Measurements from ENCODE around the gene ZNF613. TPM values are rescaled to one million over a fixed set of nuclear protein-coding genes. Genes with fewer than 3 reads are reported as not detected.
A peak's percentile ranks its signal among the peaks of the same experiment; 100 is the strongest.

Gene ZNF613
- total and polyA plus RNA-seq, 2 donors (not counting 1 experiment from before 2014, with no cell fraction given), result 4.6 to 11.2 TPM

DNA sequence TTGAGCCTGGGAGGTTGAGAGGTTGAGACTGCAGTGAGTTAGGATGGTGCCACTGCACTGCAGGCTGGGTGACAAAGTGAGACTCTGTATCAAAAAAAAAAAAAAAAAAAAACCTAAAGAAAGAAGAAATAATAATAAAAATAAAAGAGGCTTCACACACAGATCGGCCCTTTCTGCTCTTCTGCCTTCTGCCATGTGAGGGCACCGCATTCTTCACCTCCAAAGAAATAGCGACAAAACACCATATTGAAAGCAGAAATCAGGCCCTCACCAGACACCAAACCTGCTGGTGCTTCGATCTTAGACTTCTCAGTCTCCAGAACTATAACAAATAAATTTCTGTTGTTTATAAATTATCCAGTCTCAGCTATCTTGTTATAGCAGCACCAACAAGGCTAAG, 25.4 kb upstream of the ZNF613 start:
- no peak overlapping the region for H3K4me2 ChIP-seq (ENCODE audit: extremely low read depth, insufficient read depth, low read length)
- H3K79me2 ChIP-seq (ENCODE audit: control insufficient read depth, insufficient read depth, low read length), result peaks cover 17% of the 10 kb centered on the region
- H3K27me3 ChIP-seq (ENCODE audit: control insufficient read depth, insufficient read depth, low read length), result no peaks in the 10 kb centered on the region
- H3K9me3 ChIP-seq (ENCODE audit: control insufficient read depth, insufficient read depth, low read depth, low read length), result no peaks in the 10 kb centered on the region
- no peak overlapping the region for H3K27ac ChIP-seq (ENCODE audit: insufficient read depth, low read length)
- no peak for DNase-seq (ENCODE audit: low read depth in 2 of 2)
- H2AFZ ChIP-seq (ENCODE audit: low read length), result no peak overlapping the region
- no peak overlapping the region for H3K9ac ChIP-seq (ENCODE audit: insufficient read depth, low read length)
- H4K20me1 ChIP-seq (ENCODE audit: control insufficient read depth, extremely low read depth, insufficient read depth, low read length), result no peaks in the 10 kb centered on the region
- TF ChIP-seq EZH2 (IDR thresholded peaks at IDR 0.05; ENCODE audit: low read length, missing control alignments), result no peak
- TF ChIP-seq, protein P1, sequence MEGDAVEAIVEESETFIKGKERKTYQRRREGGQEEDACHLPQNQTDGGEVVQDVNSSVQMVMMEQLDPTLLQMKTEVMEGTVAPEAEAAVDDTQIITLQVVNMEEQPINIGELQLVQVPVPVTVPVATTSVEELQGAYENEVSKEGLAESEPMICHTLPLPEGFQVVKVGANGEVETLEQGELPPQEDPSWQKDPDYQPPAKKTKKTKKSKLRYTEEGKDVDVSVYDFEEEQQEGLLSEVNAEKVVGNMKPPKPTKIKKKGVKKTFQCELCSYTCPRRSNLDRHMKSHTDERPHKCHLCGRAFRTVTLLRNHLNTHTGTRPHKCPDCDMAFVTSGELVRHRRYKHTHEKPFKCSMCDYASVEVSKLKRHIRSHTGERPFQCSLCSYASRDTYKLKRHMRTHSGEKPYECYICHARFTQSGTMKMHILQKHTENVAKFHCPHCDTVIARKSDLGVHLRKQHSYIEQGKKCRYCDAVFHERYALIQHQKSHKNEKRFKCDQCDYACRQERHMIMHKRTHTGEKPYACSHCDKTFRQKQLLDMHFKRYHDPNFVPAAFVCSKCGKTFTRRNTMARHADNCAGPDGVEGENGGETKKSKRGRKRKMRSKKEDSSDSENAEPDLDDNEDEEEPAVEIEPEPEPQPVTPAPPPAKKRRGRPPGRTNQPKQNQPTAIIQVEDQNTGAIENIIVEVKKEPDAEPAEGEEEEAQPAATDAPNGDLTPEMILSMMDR (conservative IDR thresholded peaks at IDR 0.05 in 1 of 2, IDR thresholded peaks at IDR 0.05 in 1 of 2; ENCODE audit: low read depth in 1 of 2, low read length in 2 of 2), result no peak
- H3K4me1 ChIP-seq (ENCODE audit: control insufficient read depth, extremely low read depth, insufficient read depth, low read length), result no peaks in the 10 kb centered on the region
- H3K36me3 ChIP-seq (ENCODE audit: control insufficient read depth, insufficient read depth, low read length), result peaks cover 4% of the 10 kb centered on the region
- no peak overlapping the region for H3K4me3 ChIP-seq (replicated peaks in 1 of 4; ENCODE audit: control extremely low read depth in 1 of 4, insufficient read depth in 1 of 4, low read depth in 3 of 4, low read length in 4 of 4)

DNA sequence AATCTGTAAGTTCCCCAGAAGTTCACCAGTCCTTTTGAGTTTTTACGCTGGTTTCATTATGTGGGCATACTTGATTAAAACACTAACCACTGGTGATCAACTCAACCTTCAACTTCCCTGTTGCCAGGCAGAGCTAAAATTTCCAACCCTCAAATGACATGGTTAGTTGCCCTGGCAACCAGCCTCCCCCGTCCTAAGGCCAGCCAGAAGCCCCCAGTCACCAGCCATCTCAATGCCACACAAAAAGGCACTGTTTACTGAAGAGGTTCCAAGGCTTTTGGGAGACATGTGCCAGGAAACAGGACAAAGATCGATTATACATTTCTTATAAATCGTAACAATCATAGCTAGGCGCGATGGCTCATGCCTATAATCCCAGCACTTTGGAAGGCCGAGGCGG, 24.1 kb upstream of the ZNF613 start:
- no peak overlapping the region for H2AFZ ChIP-seq (ENCODE audit: low read length)
- peaks cover 2% of the 10 kb centered on the region for H3K36me3 ChIP-seq (ENCODE audit: control insufficient read depth, insufficient read depth, low read length)
- TF ChIP-seq, protein P1 (conservative IDR thresholded peaks at IDR 0.05 in 1 of 2, IDR thresholded peaks at IDR 0.05 in 1 of 2; ENCODE audit: low read depth in 1 of 2, low read length in 2 of 2), result no peak
- no peak for TF ChIP-seq EZH2 (IDR thresholded peaks at IDR 0.05; ENCODE audit: low read length, missing control alignments)
- DNase-seq (ENCODE audit: low read depth in 2 of 2), result no peak
- peaks cover 2% of the 10 kb centered on the region for H3K27me3 ChIP-seq (ENCODE audit: control insufficient read depth, insufficient read depth, low read length)
- peak overlapping the region in 1 of 4 experiments; percentile 96 for H3K4me3 ChIP-seq (replicated peaks in 1 of 4; ENCODE audit: control extremely low read depth in 1 of 4, insufficient read depth in 1 of 4, low read depth in 3 of 4, low read length in 4 of 4)
- no peaks in the 10 kb centered on the region for H4K20me1 ChIP-seq (ENCODE audit: control insufficient read depth, extremely low read depth, insufficient read depth, low read length)
- H3K4me2 ChIP-seq (ENCODE audit: extremely low read depth, insufficient read depth, low read length), result no peak overlapping the region
- no peak overlapping the region for H3K27ac ChIP-seq (ENCODE audit: insufficient read depth, low read length)
- peaks cover 17% of the 10 kb centered on the region for H3K79me2 ChIP-seq (ENCODE audit: control insufficient read depth, insufficient read depth, low read length)
- no peaks in the 10 kb centered on the region for H3K4me1 ChIP-seq (ENCODE audit: control insufficient read depth, extremely low read depth, insufficient read depth, low read length)
- no peaks in the 10 kb centered on the region for H3K9me3 ChIP-seq (ENCODE audit: control insufficient read depth, insufficient read depth, low read depth, low read length)
- no peak overlapping the region for H3K9ac ChIP-seq (ENCODE audit: insufficient read depth, low read length)

DNA sequence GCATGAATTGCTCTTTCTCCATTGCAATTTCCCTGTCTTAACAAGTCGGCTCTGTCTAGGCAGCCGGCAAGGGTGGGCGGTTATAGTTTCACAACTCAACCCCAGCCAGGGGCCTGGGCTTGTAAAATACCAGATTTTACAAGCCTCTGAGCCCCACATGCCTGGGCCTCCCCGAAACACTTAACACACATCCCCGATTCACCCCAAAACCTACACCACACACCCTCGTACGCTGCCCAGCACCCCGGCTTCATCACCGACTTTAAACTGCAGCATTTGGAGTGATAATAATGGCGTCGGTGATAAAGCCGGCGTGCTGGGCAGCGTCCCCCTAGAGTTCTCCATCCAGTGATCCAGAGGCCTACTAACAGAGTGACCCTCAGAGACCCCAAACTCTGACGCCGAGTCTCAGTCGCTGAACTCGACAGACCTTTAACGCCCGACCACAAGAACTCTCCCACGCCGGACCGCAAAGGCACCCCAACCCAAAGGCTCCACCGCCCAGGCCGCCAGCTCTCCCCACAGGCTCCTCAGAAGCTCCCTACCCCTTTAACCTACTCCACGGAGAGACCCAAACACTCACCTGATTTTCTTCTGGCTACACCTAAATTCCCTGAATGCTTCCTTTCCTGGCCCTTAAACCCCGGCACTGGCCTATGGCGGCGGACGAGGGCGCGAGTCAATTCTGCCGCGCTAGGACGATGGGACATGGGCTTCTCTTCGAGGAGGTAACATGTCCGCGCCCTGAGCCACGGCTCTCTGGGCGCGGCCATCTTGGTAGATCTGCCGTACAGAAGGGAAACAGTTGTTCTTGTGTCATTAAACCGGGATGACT, 22.7 kb upstream of the ZNF613 start, which contains the start of gene ZNF649:
Gene ZNF649, minus strand, starts transcription at position 687 of the 835 bp plus-strand sequence. CDS start 4,910 bp downstream, outside the sequence.
- H3K9ac ChIP-seq (ENCODE audit: insufficient read depth, low read length), result peak within 1 kb of the TSS; percentile 78
- no peaks in the 10 kb centered on the region for H4K20me1 ChIP-seq (ENCODE audit: control insufficient read depth, extremely low read depth, insufficient read depth, low read length)
- DNase-seq (ENCODE audit: low read depth in 2 of 2), result peak; percentile 82 to 86
- H3K27me3 ChIP-seq (ENCODE audit: control insufficient read depth, insufficient read depth, low read length), result peaks cover 2% of the 10 kb centered on the region
- H3K4me1 ChIP-seq (ENCODE audit: control insufficient read depth, extremely low read depth, insufficient read depth, low read length), result no peaks in the 10 kb centered on the region
- H3K36me3 ChIP-seq (ENCODE audit: control insufficient read depth, insufficient read depth, low read length), result peaks cover 1% of the 10 kb centered on the region
- no peaks in the 10 kb centered on the region for H3K9me3 ChIP-seq (ENCODE audit: control insufficient read depth, insufficient read depth, low read depth, low read length)
- peak within 1 kb of the TSS; percentile 95 for H2AFZ ChIP-seq (ENCODE audit: low read length)
- peak within 1 kb of the TSS; percentile 93 to 96 (median 96) for H3K4me3 ChIP-seq (replicated peaks in 1 of 4; ENCODE audit: control extremely low read depth in 1 of 4, insufficient read depth in 1 of 4, low read depth in 3 of 4, low read length in 4 of 4)
- no peak for TF ChIP-seq EZH2 (IDR thresholded peaks at IDR 0.05; ENCODE audit: low read length, missing control alignments)
- TF ChIP-seq, protein P1 (conservative IDR thresholded peaks at IDR 0.05 in 1 of 2, IDR thresholded peaks at IDR 0.05 in 1 of 2; ENCODE audit: low read depth in 1 of 2, low read length in 2 of 2), result peak in 1 of 2 donors; percentile 13
- H3K4me2 ChIP-seq (ENCODE audit: extremely low read depth, insufficient read depth, low read length), result peak within 1 kb of the TSS; percentile 44
- H3K27ac ChIP-seq (ENCODE audit: insufficient read depth, low read length), result peak within 1 kb of the TSS; percentile 72
- H3K79me2 ChIP-seq (ENCODE audit: control insufficient read depth, insufficient read depth, low read length), result peaks cover 17% of the 10 kb centered on the region

Measured in fibroblast of lung (primary cell).